Omental fat pad (tissue), 4 donors: ENCODE results near the gene AGPAT2. TPM values are rescaled to one million over a fixed set of nuclear protein-coding genes. Genes with fewer than 3 reads are reported as not detected.

Experiments
- ATAC-seq: fragments of 150-250 bp; one replicate; pipeline ENCODE4 v1.9.1; 2016; ENCODE audit warnings: mild to moderate bottlenecking, moderate library complexity; ENCODE audit not compliant: low FRiP score
- DNase-seq: peaks from one replicate; pipeline ENCODE4 v3.0.0-alpha.2; 2019; ENCODE audit warnings: low spot score
- total RNA-seq, 4 donors: library from RNA; depleted of rRNA; stranded (reverse); fragments of >200 nt; gene quantifications; one replicate each; pipeline ENCODE4 v1.1.0, GENCODE V29; 2016
- TF ChIP-seq, protein P1 (sequence below), 3 donors: fragments of 450-650 bp; IDR thresholded peaks; one replicate each; pipeline ENCODE4 v1.5.1; 2016 to 2017; ENCODE audit warnings: antibody characterized with exemption in 3 of 3, mild to moderate bottlenecking in 3 of 3, moderate library complexity in 2 of 3

Gene AGPAT2
- total RNA-seq, 4 donors from 2014 or later = 391 to 854 (median 473) TPM

DNA sequence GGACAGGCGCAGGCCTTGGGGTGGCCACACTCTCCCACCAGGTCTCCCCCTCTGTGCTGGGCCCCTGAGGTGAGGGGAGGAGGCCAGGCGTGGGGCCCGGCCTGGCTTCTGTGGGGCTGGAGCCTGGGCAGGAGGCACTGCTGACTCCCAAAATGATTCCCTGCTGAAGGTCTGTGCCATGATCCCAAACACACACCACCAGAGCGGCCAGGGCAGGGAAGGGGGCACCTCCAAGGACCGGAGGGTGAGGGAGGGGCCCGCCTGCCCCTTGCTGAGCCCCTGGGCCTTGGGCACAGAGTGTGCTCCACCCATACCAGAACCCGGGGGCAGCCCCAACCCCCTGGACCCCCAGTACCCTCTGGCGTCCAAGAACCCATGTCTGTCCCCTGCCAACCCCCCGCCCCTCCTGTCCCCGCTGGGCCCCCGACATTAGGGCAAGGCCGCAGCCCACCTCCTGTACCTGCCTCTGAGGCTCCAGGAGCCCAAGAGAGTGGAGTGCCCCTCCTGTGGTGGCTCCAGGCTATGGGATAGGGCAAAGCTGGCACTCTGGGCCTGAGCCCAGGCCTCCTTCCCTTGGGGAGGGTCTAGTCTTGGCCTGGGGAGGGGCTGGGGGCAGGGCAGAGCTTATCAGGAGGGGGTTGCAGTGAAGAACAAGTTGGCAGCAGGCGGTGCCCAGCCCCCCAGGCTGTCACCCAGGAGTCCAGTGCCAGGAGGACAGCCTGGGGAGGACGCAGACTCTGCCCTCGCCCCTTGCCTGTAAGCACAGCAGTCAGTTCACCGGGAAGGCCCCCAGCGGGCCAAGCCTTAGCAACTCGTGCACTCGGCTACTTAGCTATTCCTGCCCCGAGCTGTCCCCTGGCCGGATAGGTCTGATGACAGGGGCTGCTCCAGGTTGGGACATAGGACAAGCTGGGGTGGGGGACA, 27.1 kb downstream of the AGPAT2 start:
- DNase-seq = no peak
- ATAC-seq = no peak
- TF ChIP-seq, protein P1, sequence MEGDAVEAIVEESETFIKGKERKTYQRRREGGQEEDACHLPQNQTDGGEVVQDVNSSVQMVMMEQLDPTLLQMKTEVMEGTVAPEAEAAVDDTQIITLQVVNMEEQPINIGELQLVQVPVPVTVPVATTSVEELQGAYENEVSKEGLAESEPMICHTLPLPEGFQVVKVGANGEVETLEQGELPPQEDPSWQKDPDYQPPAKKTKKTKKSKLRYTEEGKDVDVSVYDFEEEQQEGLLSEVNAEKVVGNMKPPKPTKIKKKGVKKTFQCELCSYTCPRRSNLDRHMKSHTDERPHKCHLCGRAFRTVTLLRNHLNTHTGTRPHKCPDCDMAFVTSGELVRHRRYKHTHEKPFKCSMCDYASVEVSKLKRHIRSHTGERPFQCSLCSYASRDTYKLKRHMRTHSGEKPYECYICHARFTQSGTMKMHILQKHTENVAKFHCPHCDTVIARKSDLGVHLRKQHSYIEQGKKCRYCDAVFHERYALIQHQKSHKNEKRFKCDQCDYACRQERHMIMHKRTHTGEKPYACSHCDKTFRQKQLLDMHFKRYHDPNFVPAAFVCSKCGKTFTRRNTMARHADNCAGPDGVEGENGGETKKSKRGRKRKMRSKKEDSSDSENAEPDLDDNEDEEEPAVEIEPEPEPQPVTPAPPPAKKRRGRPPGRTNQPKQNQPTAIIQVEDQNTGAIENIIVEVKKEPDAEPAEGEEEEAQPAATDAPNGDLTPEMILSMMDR (IDR thresholded peaks at IDR 0.05) = no peak

DNA sequence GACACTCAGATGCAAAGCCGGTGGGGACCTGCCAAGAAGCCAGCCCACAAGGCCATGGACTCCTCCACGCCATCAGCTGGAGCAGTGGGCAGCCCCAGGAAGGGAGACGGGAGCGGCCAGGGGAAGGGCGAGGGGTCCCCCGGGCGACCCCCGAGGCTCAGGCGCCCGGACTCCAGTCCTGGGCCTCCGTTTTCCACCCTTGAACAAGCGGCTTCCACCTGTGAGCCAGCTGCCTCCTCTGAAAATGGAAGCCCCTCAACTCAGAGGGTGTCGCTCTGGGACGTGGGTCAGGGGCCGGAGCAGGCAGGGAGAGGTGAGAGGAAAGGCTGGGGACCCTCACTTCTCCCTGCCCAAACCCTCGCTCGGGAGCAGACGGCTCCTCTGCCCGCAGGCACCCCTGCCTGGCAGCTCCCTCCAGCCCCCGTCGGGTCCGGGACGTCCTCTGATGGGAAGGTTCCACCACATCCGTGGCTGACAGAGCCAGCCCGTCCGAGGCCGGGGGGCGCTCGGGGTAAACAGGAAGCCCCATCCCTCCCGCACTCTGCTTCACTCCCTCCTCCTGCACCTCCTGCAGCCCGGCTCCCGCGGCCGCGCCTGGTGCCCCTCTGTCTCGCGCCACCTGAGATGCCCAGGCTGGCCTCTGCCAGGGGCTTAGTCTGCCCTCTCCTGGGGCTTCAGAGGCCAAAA, 28.3 kb downstream of the AGPAT2 start:
- no peak for DNase-seq
- TF ChIP-seq, protein P1 (IDR thresholded peaks at IDR 0.05) = no peak
- no peak for ATAC-seq

DNA sequence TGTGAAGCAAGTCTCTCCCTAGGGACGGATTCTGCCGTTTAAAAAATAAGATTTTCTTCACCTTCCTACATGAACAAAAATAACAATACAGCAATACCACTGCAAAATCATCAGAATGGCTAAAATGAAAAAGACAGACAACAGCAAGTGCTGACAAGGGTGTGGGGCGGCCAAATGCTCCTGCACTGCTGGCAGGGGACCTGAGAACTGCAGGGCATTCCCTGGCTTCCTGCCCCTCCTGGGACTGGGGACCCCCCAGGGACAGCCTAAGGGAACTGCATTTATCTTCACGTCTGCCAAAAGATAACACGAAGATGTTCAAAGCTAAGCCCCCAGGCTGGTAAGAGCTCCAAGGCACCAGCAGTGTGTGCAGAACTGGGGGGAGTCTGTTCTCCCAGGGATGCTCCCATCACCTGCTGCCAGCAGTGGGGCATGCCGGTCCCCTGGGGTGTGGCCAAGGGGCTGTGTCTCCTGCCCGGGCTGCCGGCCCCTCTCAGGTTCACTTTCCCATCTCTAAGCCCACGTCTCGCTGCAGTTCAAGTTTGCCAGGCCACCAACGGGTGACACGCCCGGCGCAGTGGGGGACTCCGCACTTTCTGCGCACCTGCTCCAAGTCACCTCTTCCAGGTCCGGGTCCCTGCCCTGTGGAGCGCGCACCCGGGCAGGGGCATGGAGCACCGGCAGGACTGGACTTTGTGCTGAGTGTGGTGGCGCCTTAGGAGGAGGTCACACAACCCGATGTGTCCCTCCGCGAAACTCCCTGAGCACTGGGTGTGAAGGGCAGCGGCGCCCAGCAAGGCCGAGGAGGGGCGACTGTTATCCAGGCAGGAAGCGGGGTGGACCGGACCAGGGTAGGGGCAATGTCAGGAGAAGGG, 29.0 kb downstream of the AGPAT2 start:
- no peak for DNase-seq
- TF ChIP-seq, protein P1 (IDR thresholded peaks at IDR 0.05) = no peak
- ATAC-seq = no peak

DNA sequence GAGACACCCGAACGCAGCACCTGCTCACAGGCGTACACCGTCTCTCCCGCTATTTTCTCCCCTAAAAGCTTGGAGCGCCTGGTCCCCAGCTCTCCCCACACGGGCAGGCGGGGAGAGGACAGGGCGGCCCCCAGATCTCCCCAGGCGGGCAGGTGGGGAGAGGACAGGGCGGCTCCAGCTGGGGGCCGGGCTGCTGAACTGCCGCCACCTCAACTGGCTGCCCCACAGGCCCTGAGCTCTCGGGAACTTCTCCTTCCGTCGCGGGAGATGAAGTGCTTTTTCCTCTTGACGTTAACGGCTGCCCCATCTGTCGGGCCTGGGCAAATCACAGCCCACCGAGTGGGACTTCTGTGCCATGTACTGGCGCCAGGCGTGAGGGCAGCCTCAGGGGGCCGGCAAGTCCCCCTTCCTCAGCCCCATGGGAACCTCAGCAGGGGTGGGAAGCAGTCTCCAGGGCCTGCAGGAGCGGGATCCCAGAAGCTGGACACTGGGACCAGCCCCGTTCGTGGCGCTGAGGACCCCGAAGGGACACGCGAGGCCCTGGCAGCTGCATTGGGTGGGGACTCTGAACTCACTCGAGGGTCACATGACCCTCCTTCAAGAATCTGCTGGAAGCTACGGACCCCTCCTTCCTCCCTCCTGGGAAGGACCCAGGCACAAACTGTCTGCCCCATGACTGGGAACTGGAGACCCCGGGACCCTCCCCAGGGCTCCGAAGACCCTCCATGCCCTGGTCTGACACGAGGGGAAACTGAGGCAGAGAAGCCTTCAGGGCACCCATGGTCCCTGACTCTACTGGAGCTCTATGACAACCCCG, 30.3 kb downstream of the AGPAT2 start:
- ATAC-seq = no peak
- TF ChIP-seq, protein P1 (IDR thresholded peaks at IDR 0.05) = no peak
- no peak for DNase-seq

DNA sequence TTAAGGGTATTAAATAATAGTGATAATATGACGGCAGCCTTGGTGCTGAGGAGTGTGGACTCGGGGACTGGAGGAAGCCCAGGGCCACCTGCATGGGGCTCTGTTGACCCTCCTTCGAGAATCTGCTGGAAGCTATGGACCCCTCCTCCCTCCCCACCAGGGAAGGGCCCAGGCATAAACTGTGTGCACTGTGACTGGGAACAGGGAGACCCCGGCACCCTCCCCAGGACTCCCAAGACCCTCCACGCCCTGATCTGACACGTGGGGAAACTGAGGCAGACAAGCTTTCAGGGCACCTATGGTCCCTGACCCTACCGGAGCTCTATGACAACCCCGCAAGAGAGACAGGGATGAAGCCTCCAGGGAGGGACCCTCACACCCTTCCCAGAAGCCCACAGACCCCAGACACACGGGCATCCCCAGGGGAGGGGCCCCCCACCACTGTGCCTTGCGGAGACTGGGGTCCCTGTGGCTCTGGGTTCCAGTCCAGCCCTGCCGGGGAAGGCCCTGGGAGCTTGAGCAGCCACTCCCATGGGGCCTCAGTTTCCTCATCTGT, 31.0 kb downstream of the AGPAT2 start:
- TF ChIP-seq, protein P1 (IDR thresholded peaks at IDR 0.05) = no peak
- DNase-seq = no peak
- ATAC-seq = no peak
